Mesodermal cell (in vitro differentiated cells): ENCODE data around the gene UNC5C.
A peak's percentile ranks its signal among the peaks of the same experiment; 100 is the strongest.

Experiments
- H3K27ac ChIP-seq: 2 replicates; pipeline ENCODE4 v1.7.0; 2013; ENCODE audit warnings: mild to moderate bottlenecking, low read depth, low read length, moderate library complexity; ENCODE audit not compliant: severe bottlenecking
- H3K36me3 ChIP-seq: 2 replicates; pipeline ENCODE4 v1.7.1; 2013; ENCODE audit warnings: mild to moderate bottlenecking, low read length, moderate library complexity; ENCODE audit not compliant: control insufficient read depth, insufficient read depth
- H3K4me1 ChIP-seq: one replicate; pipeline ENCODE4 v1.7.1; 2013; ENCODE audit warnings: mild to moderate bottlenecking, low read length; ENCODE audit not compliant: insufficient read depth, control insufficient read depth, poor library complexity, severe bottlenecking
- H3K4me3 ChIP-seq: 2 replicates; pipeline ENCODE4 v1.7.0; 2013; ENCODE audit warnings: low read length, control low read depth, mild to moderate bottlenecking; ENCODE audit not compliant: insufficient read depth, poor library complexity, severe bottlenecking; ENCODE audit errors: extremely low read depth
- H3K9me3 ChIP-seq: 2 replicates; pipeline ENCODE4 v1.7.1; 2013; ENCODE audit warnings: mild to moderate bottlenecking, low read length, moderate library complexity; ENCODE audit not compliant: control insufficient read depth
- WGBS, 2 experiments: methylation state at CpG; one replicate each; pipeline ENCODE4 v1.1.5; 2013; ENCODE audit warnings: missing lambda C conversion rate in 2 of 2; ENCODE audit not compliant: insufficient coverage in 2 of 2; 5-methylcytosine and 5-hydroxymethylcytosine counted together

UNC5C gene

DNA sequence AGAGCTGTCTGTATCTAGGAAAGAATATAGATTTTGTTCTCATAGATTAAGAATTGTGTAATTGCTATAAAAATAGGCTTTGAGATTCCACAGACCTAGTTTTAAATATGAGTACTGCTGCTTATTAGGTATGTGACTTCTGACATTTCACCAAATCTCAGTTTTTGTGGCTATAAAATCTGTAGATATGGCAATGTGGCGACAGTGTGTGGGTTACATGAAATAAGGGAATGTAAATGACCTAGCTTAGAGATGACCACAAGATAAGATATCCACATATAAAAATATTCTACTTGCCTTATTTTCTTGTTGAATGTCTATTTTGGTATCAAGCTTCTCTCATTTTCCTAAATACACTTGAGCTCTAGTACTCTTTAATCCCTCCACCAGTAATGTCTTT is 193.8 kb downstream of the UNC5C start:
- WGBS, 2 experiments = no CpG with 5 or more reads among the region's 1 CpG
- Histone ChIP-seq H3K27ac (no peak overlapping the region), H3K36me3 (peaks cover 5% of the 10 kb centered on the region), H3K4me3 (no peak overlapping the region), H3K4me1 (no peaks in the 10 kb centered on the region), H3K9me3 (no peaks in the 10 kb centered on the region)

DNA sequence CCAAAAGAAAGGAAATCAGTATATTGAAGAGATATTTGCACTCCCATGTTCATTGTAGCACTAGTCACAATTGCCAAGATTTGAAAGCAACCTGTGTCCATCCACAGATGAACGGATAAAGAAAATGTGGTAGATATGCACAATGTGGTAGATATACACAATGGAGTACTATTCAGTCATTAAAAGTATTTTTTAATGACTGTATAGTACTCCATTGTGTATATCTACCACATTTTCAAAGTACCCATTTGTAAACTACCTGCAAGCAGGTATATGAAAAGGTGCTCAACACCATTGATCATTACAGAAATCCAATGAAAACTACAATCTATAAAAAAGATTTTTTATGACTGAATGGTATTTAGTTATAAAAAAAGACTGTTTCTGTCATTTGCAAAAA is 200.4 kb downstream of the UNC5C start:
- H3K27ac ChIP-seq = no peak overlapping the region
- no peaks in the 10 kb centered on the region for H3K9me3 ChIP-seq
- no CpG with 5 or more reads among the region's 1 CpG for WGBS, 2 experiments
- H3K36me3 ChIP-seq = no peaks in the 10 kb centered on the region
- no peak overlapping the region for H3K4me3 ChIP-seq
- H3K4me1 ChIP-seq = no peaks in the 10 kb centered on the region

DNA sequence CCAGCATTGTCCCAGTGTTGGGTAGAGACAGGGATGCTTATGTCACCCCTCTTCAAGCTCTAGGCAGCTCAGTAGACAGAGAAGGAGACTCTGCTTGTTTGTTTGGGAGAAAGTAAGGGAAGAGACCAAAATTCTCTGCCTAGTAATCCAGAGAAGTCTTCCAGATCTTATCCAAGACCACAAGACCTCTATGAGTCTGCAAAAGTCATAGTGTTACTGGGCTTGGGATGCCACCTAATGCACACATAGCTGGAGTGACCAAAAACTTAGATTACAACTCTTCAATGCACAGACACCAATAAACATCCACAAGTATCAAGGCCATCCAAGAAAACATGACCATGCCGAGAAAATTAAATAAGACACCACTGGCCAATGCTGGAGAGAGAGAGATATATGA is 205.5 kb downstream of the UNC5C start:
- WGBS, 2 experiments = no CpG with 5 or more reads among the region's 1 CpG
- Histone ChIP-seq H3K27ac (no peak overlapping the region), H3K9me3 (no peaks in the 10 kb centered on the region), H3K4me3 (no peak overlapping the region), H3K4me1 (no peaks in the 10 kb centered on the region), H3K36me3 (no peaks in the 10 kb centered on the region)

DNA sequence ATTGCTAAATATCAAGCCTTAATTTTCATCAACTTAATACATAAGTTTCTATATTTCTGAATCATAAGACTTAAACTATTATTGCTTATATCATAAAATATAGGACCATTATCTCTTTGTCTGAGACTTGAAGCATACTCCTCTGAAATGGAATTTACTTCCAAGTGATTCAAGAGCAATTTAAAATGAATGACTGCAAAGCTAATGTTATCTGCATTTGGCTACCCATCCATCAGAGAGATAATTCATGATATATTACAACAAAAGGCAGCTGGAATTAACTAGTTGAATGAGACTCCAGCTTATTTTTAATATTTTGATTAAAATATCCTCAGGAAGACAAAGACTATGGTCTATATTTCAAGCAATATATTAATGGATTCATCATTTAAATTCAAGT is 208.6 kb downstream of the UNC5C start:
- Histone ChIP-seq H3K27ac (no peak overlapping the region), H3K9me3 (no peaks in the 10 kb centered on the region), H3K4me3 (no peak overlapping the region), H3K4me1 (no peaks in the 10 kb centered on the region), H3K36me3 (no peaks in the 10 kb centered on the region)

DNA sequence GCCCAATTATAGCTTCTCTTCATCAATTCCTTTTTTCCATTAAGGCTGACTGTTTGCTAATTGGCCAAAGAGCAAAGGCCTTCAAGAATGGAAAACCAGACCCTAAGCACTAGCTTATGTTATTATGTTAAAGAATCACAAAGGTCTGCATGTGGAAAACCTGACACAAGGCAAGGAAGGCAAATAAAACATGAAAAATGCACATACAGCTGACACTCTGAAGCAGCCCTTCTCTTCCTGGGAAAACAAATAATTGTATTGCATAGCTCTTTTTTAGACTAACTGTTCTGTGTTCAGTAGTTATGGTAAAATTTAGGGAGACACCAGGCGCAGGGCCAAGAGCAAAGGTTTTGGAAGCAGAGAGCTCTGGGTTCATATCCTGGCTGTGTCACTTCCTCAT is 223.1 kb downstream of the UNC5C start:
- no peak overlapping the region for H3K4me3 ChIP-seq
- no peaks in the 10 kb centered on the region for H3K36me3 ChIP-seq
- H3K4me1 ChIP-seq = no peaks in the 10 kb centered on the region
- 100% methylated on average over 1 of the region's 1 CpG; no CpG with 5 or more reads in 1 of the 2 experiments for WGBS, 2 experiments
- no peaks in the 10 kb centered on the region for H3K9me3 ChIP-seq
- H3K27ac ChIP-seq = no peak overlapping the region

DNA sequence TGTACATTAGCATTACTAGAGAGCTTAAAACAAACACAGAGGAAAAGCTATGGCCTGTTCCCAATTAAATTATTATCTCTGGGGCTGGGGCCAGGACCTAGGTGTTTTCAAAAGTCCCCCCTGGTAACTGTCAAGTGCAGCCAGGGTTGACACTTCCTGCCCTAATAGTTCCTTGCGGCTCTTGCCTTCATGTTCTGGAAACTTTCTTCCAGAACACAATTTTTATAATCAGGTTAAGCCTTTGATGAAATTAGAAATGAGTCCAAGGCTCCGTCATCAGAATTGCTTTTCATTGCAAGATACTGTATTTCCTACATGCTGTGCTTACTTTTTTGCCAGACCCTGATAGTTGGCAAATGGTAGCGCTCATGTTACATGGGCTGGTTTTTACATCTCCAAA is 229.6 kb downstream of the UNC5C start:
- Histone ChIP-seq H3K27ac (no peak overlapping the region), H3K4me1 (no peaks in the 10 kb centered on the region), H3K9me3 (no peaks in the 10 kb centered on the region), H3K4me3 (no peak overlapping the region), H3K36me3 (no peaks in the 10 kb centered on the region)
- WGBS, 2 experiments = 91 to 100% methylated on average over 1 to 2 of the region's 3 CpGs

DNA sequence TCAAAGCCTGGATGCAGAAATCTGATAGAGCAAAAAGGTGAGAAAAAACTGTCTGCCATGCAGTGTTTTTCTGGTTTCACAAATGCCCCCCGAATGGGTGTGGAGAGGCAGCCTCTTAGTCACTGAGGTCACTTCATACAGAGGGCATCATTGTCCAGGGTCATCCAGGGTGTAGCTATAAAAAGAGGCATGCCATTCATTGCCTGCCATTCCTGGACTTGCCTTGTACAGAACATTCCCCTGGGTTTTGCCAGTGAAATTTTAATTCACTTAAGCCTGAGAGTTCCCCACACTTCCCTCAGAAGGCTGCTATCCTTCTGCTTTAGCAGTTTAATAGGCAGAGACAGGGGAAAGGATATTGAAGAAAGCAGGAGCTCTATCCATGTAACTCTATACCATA is 230.3 kb downstream of the UNC5C start:
- Histone ChIP-seq H3K9me3 (no peaks in the 10 kb centered on the region), H3K4me1 (no peaks in the 10 kb centered on the region), H3K36me3 (no peaks in the 10 kb centered on the region), H3K27ac (peak overlapping the region; percentile 1), H3K4me3 (no peak overlapping the region)
- WGBS, 2 experiments = 67 to 92% methylated on average over 1 of the region's 1 CpG

DNA sequence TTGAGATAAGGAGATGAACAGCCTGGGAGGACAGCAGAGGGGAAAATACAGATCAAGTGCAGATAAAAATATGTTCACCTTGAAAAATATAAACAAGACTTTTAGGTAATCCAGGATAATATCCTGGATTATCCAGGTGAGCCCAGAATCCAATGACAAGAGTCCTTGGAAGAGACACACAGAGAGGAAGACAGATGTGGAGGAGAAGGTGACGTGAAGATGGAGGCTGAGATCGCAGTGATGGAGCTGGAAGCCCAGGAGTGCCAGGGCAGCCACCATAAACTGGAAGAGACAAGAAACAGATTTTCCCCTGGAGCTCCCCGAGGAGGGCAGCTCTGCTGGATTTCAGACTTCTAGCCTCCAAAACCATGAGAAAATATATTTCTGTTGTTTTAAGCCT is 230.7 kb downstream of the UNC5C start:
- Histone ChIP-seq H3K9me3 (no peaks in the 10 kb centered on the region), H3K4me1 (no peaks in the 10 kb centered on the region), H3K36me3 (no peaks in the 10 kb centered on the region), H3K27ac (peak overlapping the region; percentile 1), H3K4me3 (no peak overlapping the region)
- WGBS, 2 experiments = 97 to 100% methylated on average over 3 of the region's 3 CpGs

DNA sequence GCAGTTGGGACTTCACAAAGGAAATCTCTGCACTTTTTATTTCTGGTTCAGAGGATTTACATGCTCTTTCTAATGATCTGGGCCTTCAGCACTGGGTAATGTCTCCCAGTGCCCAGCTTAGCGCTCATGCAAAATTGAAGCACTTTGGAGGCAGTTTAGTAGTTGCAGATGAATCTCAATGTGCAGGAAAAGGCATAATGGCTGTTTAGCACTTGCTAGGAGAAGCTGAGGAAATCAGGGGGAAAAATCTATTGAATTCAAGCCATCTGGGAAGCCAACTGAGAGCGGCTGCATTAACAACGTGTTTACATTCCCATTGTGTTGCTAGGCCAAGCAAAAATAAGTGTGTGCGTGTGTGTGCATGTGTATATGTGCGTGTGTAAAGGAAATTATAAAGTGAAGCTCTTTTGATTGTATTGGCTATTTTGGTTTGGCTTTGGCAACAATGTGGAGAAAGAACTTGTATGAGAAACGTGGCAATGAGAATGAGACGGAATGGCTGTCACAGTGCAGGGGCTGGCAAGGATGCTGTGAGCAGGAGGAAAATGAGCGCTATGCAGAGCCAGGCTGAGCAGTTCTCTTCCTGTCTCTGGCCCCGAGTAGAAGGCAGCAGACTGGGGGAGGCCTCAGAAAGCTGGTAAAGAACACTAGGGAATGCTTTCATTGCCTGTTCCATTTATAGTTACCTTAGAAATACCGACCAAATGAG is 231.5 kb downstream of the UNC5C start:
- no peaks in the 10 kb centered on the region for H3K36me3 ChIP-seq
- WGBS, 2 experiments = 81 to 89% methylated on average over 9 of the region's 10 CpGs
- no peak overlapping the region for H3K4me3 ChIP-seq
- H3K4me1 ChIP-seq = no peaks in the 10 kb centered on the region
- H3K9me3 ChIP-seq = no peaks in the 10 kb centered on the region
- H3K27ac ChIP-seq = peak overlapping the region; percentile 1

DNA sequence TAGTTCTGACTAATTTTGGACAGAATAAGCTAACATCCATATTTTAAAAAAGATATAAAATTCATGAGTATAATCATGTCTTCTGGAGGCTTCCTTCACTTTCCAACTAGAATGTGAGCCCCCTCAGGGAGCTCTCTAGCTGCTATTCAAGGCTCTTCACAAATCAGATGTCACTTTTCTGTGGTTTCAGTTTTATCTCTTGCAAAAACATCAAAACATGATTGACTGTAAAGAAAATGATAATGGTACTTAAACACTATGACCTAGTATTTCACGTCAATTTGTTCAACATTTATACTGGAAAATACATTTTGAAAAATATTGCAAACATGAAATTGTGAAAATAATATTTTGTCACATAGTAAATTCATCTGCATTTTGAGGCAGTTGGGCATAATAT is 234.2 kb downstream of the UNC5C start:
- Histone ChIP-seq H3K4me3 (no peak overlapping the region), H3K4me1 (no peaks in the 10 kb centered on the region), H3K9me3 (no peaks in the 10 kb centered on the region), H3K36me3 (no peaks in the 10 kb centered on the region), H3K27ac (no peak overlapping the region)
- no CpG with 5 or more reads among the region's 1 CpG for WGBS, 2 experiments

DNA sequence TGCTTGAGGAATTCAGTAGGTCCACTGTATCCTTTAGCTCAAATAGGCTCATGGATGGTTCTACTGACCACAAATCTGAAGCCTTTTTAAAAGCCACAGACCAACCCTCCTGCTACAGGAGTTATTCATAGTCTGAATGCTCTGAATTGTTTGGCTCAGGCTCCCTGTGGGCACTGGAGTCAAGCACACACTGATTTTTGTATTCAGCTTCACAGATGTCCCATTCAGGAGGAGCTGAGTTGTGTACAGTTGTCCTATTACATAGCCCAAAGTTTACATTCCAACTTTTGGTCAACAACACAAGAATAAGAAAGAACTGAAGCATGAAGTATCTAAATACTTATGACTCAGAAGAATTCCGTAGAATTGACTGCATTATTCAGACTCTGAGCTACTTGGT is 243.9 kb downstream of the UNC5C start:
- Histone ChIP-seq H3K4me1 (no peaks in the 10 kb centered on the region), H3K9me3 (no peaks in the 10 kb centered on the region), H3K4me3 (no peak overlapping the region), H3K27ac (peak overlapping the region; percentile 31), H3K36me3 (peaks cover 16% of the 10 kb centered on the region)
- no CpG with 5 or more reads among the region's 1 CpG for WGBS, 2 experiments
